ENCODE measurements around the gene DIP2A.

The DIP2A gene

GRCh38 chr21:46594276-46594675 lies 135.6 kb downstream of the DIP2A start:
- TF ChIP-seq POLR2A (IDR thresholded peaks at IDR 0.05; ENCODE audit: low read depth, low read length) (no peak), TAF1 (IDR thresholded peaks at IDR 0.05; ENCODE audit: borderline replicate concordance, low read depth, low read length) (no peak), POLR2AphosphoS5 (IDR thresholded peaks at IDR 0.05; ENCODE audit: low read depth, low read length) (no peak)
- FAIRE-seq (no peak), DNase-seq (ENCODE audit: insufficient read length) (no peak)

- FAIRE-seq (no peak), DNase-seq (ENCODE audit: insufficient read length) (no peak)
- TF ChIP-seq POLR2AphosphoS5 (IDR thresholded peaks at IDR 0.05; ENCODE audit: low read depth, low read length), result no peak
- no peak for TF ChIP-seq TAF1 (IDR thresholded peaks at IDR 0.05; ENCODE audit: borderline replicate concordance, low read depth, low read length)
- TF ChIP-seq POLR2A (IDR thresholded peaks at IDR 0.05; ENCODE audit: low read depth, low read length), result no peak
Observed at GRCh38 chr21:46596201-46596600, 137.5 kb downstream of the DIP2A start.

GRCh38 chr21:46597031-46597430 lies 138.3 kb downstream of the DIP2A start:
- FAIRE-seq (no peak), DNase-seq (ENCODE audit: insufficient read length) (no peak)
- TF ChIP-seq POLR2A (IDR thresholded peaks at IDR 0.05; ENCODE audit: low read depth, low read length) (no peak), POLR2AphosphoS5 (IDR thresholded peaks at IDR 0.05; ENCODE audit: low read depth, low read length) (no peak), TAF1 (IDR thresholded peaks at IDR 0.05; ENCODE audit: borderline replicate concordance, low read depth, low read length) (no peak)

- DNase-seq (ENCODE audit: insufficient read length), result no peak
- no peak for FAIRE-seq
- TF ChIP-seq POLR2A (IDR thresholded peaks at IDR 0.05; ENCODE audit: low read depth, low read length) (no peak), TAF1 (IDR thresholded peaks at IDR 0.05; ENCODE audit: borderline replicate concordance, low read depth, low read length) (no peak), POLR2AphosphoS5 (IDR thresholded peaks at IDR 0.05; ENCODE audit: low read depth, low read length) (no peak)
Observed at GRCh38 chr21:46597896-46598343, 139.2 kb downstream of the DIP2A start.

- TF ChIP-seq TAF1 (IDR thresholded peaks at IDR 0.05; ENCODE audit: borderline replicate concordance, low read depth, low read length) (no peak), POLR2AphosphoS5 (IDR thresholded peaks at IDR 0.05; ENCODE audit: low read depth, low read length) (no peak), POLR2A (IDR thresholded peaks at IDR 0.05; ENCODE audit: low read depth, low read length) (no peak)
- DNase-seq (ENCODE audit: insufficient read length) (no peak), FAIRE-seq (no peak)
Observed at GRCh38 chr21:46598581-46599572, 140.2 kb downstream of the DIP2A start.

GRCh38 chr21:46600305-46600704 lies 141.6 kb downstream of the DIP2A start:
- FAIRE-seq, result no peak
- DNase-seq (ENCODE audit: insufficient read length), result no peak
- TF ChIP-seq POLR2AphosphoS5 (IDR thresholded peaks at IDR 0.05; ENCODE audit: low read depth, low read length), result no peak
- TF ChIP-seq TAF1 (IDR thresholded peaks at IDR 0.05; ENCODE audit: borderline replicate concordance, low read depth, low read length), result no peak
- no peak for TF ChIP-seq POLR2A (IDR thresholded peaks at IDR 0.05; ENCODE audit: low read depth, low read length)

GRCh38 chr21:46600978-46601377 lies 142.3 kb downstream of the DIP2A start:
- TF ChIP-seq TAF1 (IDR thresholded peaks at IDR 0.05; ENCODE audit: borderline replicate concordance, low read depth, low read length) (no peak), POLR2A (IDR thresholded peaks at IDR 0.05; ENCODE audit: low read depth, low read length) (no peak), POLR2AphosphoS5 (IDR thresholded peaks at IDR 0.05; ENCODE audit: low read depth, low read length) (no peak)
- no peak for DNase-seq (ENCODE audit: insufficient read length)
- FAIRE-seq, result no peak

- DNase-seq (ENCODE audit: insufficient read length) (no peak), FAIRE-seq (no peak)
- TF ChIP-seq POLR2A (IDR thresholded peaks at IDR 0.05; ENCODE audit: low read depth, low read length) (no peak), TAF1 (IDR thresholded peaks at IDR 0.05; ENCODE audit: borderline replicate concordance, low read depth, low read length) (no peak), POLR2AphosphoS5 (IDR thresholded peaks at IDR 0.05; ENCODE audit: low read depth, low read length) (no peak)
Observed at GRCh38 chr21:46603228-46603627, 144.5 kb downstream of the DIP2A start.

- DNase-seq (ENCODE audit: insufficient read length) (no peak), FAIRE-seq (no peak)
- no peak for TF ChIP-seq POLR2A (IDR thresholded peaks at IDR 0.05; ENCODE audit: low read depth, low read length)
- TF ChIP-seq POLR2AphosphoS5 (IDR thresholded peaks at IDR 0.05; ENCODE audit: low read depth, low read length), result no peak
- TF ChIP-seq TAF1 (IDR thresholded peaks at IDR 0.05; ENCODE audit: borderline replicate concordance, low read depth, low read length), result no peak
Observed at GRCh38 chr21:46604329-46604974, 145.8 kb downstream of the DIP2A start.

- no peak for TF ChIP-seq TAF1 (IDR thresholded peaks at IDR 0.05; ENCODE audit: borderline replicate concordance, low read depth, low read length)
- no peak for TF ChIP-seq POLR2AphosphoS5 (IDR thresholded peaks at IDR 0.05; ENCODE audit: low read depth, low read length)
- DNase-seq (ENCODE audit: insufficient read length) (no peak), FAIRE-seq (no peak)
Observed at GRCh38 chr21:46604975-46605766, 146.5 kb downstream of the DIP2A start, which contains the start of gene S100B. TSS of gene S100B (minus strand) at chr21:46605082. CDS start at chr21:46602415, 2,667 bp downstream.

Measured in GM12892 (cell line).